PC-3 (cell line): ENCODE results near the gene ALAD. TPM values are rescaled to one million over a fixed set of nuclear protein-coding genes. Genes with fewer than 3 reads are reported as not detected.
"Not testable (repeated sequence)": the region's sequence is repeated elsewhere in the genome, so short reads cannot be mapped to it uniquely, and the experiment has no call there.

ENCODE experiments used
- ATAC-seq: fragments of 200-7000 bp; cut with Tn5 transposase; 2 replicates; pipeline ENCODE4 v1.9.1; 2020; ENCODE audit warnings: mild to moderate bottlenecking, moderate library complexity
- BruUV-seq: library from RNA; stranded (reverse); fragments of 400-500 nt; replicated peaks from 2 replicates; lab custom pipeline; 2021; lab: Mats Ljungman, UMichigan
- CTCF ChIA-PET: fragments of 300-600 bp; sonication (Branson Sonifier 250); formaldehyde crosslinking; loops from one replicate; lab custom pipeline; 2022; ENCODE audit warnings: antibody characterized with exemption; lab: Charles Lee
- POLR2A ChIA-PET: fragments of 300-600 bp; sonication (Branson Sonifier 250); formaldehyde crosslinking; loops from one replicate; lab custom pipeline; 2022; ENCODE audit warnings: antibody characterized with exemption; ENCODE audit not compliant: unreplicated experiment; lab: Charles Lee
- DNase-seq: peaks from one replicate; pipeline ENCODE4 v3.0.0-alpha.2; 2015
- H2AFZ ChIP-seq: fragments of 300-600 bp; sonication (generic); 2 replicates; pipeline ENCODE4 v1.6.0; 2016; ENCODE audit warnings: antibody characterized with exemption, low read length
- H3F3A ChIP-seq: fragments of 300-600 bp; sonication (generic); one replicate; pipeline ENCODE4 v1.6.0; 2017; ENCODE audit warnings: antibody characterized with exemption, low read length, control low read depth, mild to moderate bottlenecking; ENCODE audit not compliant: unreplicated experiment
- H3K27ac ChIP-seq: fragments of 300-600 bp; sonication (generic); 2 replicates; pipeline ENCODE4 v1.5.1; 2016; ENCODE audit warnings: mild to moderate bottlenecking, low read length
- H3K27me3 ChIP-seq: fragments of 300-600 bp; sonication (generic); 2 replicates; pipeline ENCODE4 v1.6.1; 2016; ENCODE audit warnings: low read length, mixed read lengths
- H3K36me3 ChIP-seq: fragments of 300-600 bp; sonication (generic); 2 replicates; pipeline ENCODE4 v1.6.1; 2016; ENCODE audit warnings: low read depth, mixed run types, low read length, mixed read lengths
- H3K4me1 ChIP-seq: fragments of 300-600 bp; sonication (generic); 2 replicates; pipeline ENCODE4 v1.5.1; 2016; ENCODE audit warnings: low read length; ENCODE audit not compliant: insufficient read depth
- H3K4me2 ChIP-seq: fragments of 300-600 bp; sonication (generic); 2 replicates; pipeline ENCODE4 v1.6.0; 2016; ENCODE audit warnings: low read length
- H3K4me3 ChIP-seq: fragments of 300-600 bp; sonication (generic); 2 replicates; pipeline ENCODE4 v1.5.1; 2016; ENCODE audit warnings: mild to moderate bottlenecking, low read length, mixed read lengths
- H3K79me2 ChIP-seq: fragments of 300-600 bp; sonication (generic); 2 replicates; pipeline ENCODE4 v1.6.1; 2017; ENCODE audit warnings: low read length, mixed read lengths
- H3K9ac ChIP-seq: fragments of 300-600 bp; sonication (generic); 2 replicates; pipeline ENCODE4 v1.6.0; 2016; ENCODE audit warnings: mild to moderate bottlenecking, low read length
- H3K9me2 ChIP-seq: fragments of 300-600 bp; sonication (generic); replicated peaks from 2 replicates; pipeline ENCODE4 v1.6.1; 2016; ENCODE audit warnings: mixed run types, low read length, mixed read lengths
- H3K9me3 ChIP-seq: fragments of 300-600 bp; sonication (generic); 2 replicates; pipeline ENCODE4 v1.6.1; 2016; ENCODE audit warnings: low read length, mixed read lengths
- H4K20me1 ChIP-seq: fragments of 300-600 bp; sonication (generic); 2 replicates; pipeline ENCODE4 v1.6.1; 2016; ENCODE audit warnings: low read length, mixed read lengths
- CTCF ChIP-seq: fragments of 300-600 bp; sonication (generic); conservative IDR thresholded peaks from 2 replicates; pipeline ENCODE4 v1.5.1; 2017; ENCODE audit warnings: antibody characterized with exemption, low read depth, mild to moderate bottlenecking, low read length
- EZH2 ChIP-seq: fragments of 300-600 bp; sonication (generic); IDR thresholded peaks from one replicate; pipeline ENCODE4 v1.6.1; 2017; ENCODE audit warnings: antibody characterized with exemption, mild to moderate bottlenecking, low read length; ENCODE audit not compliant: unreplicated experiment
- EZH2phosphoT487 ChIP-seq: fragments of 300-600 bp; sonication (generic); IDR thresholded peaks from 2 replicates; pipeline ENCODE4 v1.6.1; 2018; ENCODE audit warnings: mild to moderate bottlenecking, antibody characterized with exemption, low read length, borderline replicate concordance
- intact Hi-C: fragments of 100-400 bp; cut with micrococcal nuclease; formaldehyde crosslinking; loops from 2 replicates; pipeline ENCODE4 v1.9.0; 2023
- total RNA-seq: library from RNA; depleted of rRNA; stranded (reverse); fragments of >200 nt; gene quantifications from 2 replicates; pipeline ENCODE4 v1.2.3, GENCODE V29; 2014

The ALAD gene
- total RNA-seq, 1 experiment from 2014 or later = 7.9 TPM

- no peaks in the 10 kb centered on the region for H4K20me1 ChIP-seq
- no peaks in the 10 kb centered on the region for H3K9me2 ChIP-seq
- ChIA-PET POLR2A (no interaction called here), CTCF (no interaction called here)
- TF ChIP-seq CTCF = no peak
- BruUV-seq = no TSS peak
- no peak overlapping the region for H2AFZ ChIP-seq
- no peaks in the 10 kb centered on the region for H3K79me2 ChIP-seq
- no peaks in the 10 kb centered on the region for H3F3A ChIP-seq
- no peaks in the 10 kb centered on the region for H3K4me1 ChIP-seq
- H3K27me3 ChIP-seq = no peaks in the 10 kb centered on the region
- no peaks in the 10 kb centered on the region for H3K9me3 ChIP-seq
- intact Hi-C loops = no loop called here
- no peak for DNase-seq
- H3K36me3 ChIP-seq = no peaks in the 10 kb centered on the region
- H3K27ac ChIP-seq = no peak overlapping the region
- no peak overlapping the region for H3K9ac ChIP-seq
- no peak for ATAC-seq
- H3K4me3 ChIP-seq = no peak overlapping the region
- no peak overlapping the region for H3K4me2 ChIP-seq
Measured at GRCh38 chr9:113368348-113368981, 32.6 kb downstream of the ALAD start.

GRCh38 chr9:113365652-113366051 lies 35.4 kb downstream of the ALAD start:
- H3K36me3 ChIP-seq, H3K27ac ChIP-seq, CTCF ChIA-PET, H3K9ac ChIP-seq, H4K20me1 ChIP-seq, H3K9me2 ChIP-seq, H3K4me2 ChIP-seq, H3K4me3 ChIP-seq, H3K79me2 ChIP-seq, H3K27me3 ChIP-seq, H2AFZ ChIP-seq, intact Hi-C loops, DNase-seq, H3F3A ChIP-seq, H3K9me3 ChIP-seq, POLR2A ChIA-PET, BruUV-seq, ATAC-seq: not testable (repeated sequence)
- H3K4me1 ChIP-seq = peaks cover 11% of the 10 kb centered on the region

- TF ChIP-seq CTCF (no peak), EZH2phosphoT487 (no peak), EZH2 (no peak)
- Histone ChIP-seq H3K36me3 (no peaks in the 10 kb centered on the region), H3F3A (no peaks in the 10 kb centered on the region), H4K20me1 (no peaks in the 10 kb centered on the region), H3K27ac (no peak overlapping the region), H3K4me2 (no peak overlapping the region), H3K4me1 (peaks cover 13% of the 10 kb centered on the region), H3K79me2 (no peaks in the 10 kb centered on the region), H2AFZ (no peak overlapping the region), H3K9ac (no peak overlapping the region), H3K27me3 (no peaks in the 10 kb centered on the region), H3K9me2 (no peaks in the 10 kb centered on the region), H3K9me3 (no peaks in the 10 kb centered on the region), H3K4me3 (no peak overlapping the region)
- intact Hi-C loops = no loop called here
- CTCF ChIA-PET = interaction anchor here (0.6 kb wide), 1 partner anchor 53 kb away, joined by 3 read pairs; no protein-coding TSS in a partner anchor
- DNase-seq (no peak), ATAC-seq (no peak)
- POLR2A ChIA-PET = no interaction called here
- BruUV-seq = no TSS peak
Measured at GRCh38 chr9:113364951-113365350, 36.1 kb downstream of the ALAD start.
